ENCODE results near the gene GSTP1.

GRCh38 chr11:67581469-67581868, 2.1 kb upstream of the GSTP1 start:
- no peak for TF ChIP-seq CTCF (conservative IDR thresholded peaks at IDR 0.05)
- no peak for TF ChIP-seq ZFX (IDR thresholded peaks at IDR 0.05)

Measured in C4-2B (cell line).